Measurements from ENCODE around the gene STAB2.

The STAB2 gene

DNA sequence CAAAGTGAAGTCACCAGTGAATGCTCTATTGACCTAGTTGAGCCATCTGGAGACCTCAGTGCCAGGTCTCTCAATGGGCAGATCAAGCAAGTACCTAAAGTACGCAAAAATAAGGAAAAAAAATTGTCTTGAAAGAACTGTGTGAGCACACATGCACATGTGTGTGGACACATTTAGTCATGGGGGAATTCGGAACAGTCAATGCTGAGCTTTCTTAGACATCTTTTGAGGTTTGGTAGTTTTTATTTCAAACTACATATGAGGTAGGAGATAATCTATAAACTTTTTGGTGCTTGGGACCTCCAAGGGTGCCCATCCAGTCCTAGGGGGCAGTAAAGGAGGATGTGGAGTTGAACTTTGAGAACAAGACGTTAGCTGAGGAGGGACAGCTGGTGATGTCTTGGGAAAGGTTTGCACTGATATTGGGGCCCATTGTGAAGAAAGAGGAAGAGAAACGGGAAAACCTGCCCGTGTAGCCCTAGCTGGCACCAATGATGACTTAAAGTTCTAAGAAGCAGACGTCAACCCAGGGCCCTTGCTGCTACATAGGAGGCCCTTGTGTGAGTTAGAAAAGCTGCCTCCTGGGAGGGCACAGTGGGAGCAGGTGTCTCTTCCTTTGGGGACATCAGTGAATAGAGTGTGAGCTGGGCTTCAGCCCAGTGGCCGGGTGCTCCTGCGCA, 129.6 kb downstream of the STAB2 start:
- Mint-ChIP-seq H3K4me1 (no peaks in the 10 kb centered on the region), H3K27me3 (ENCODE audit: low read depth, poor library complexity) (peaks cover 8% of the 10 kb centered on the region), H3K9me3 (no peaks in the 10 kb centered on the region), H3K27ac (no peak overlapping the region), H3K4me3 (no peak overlapping the region), H3K36me3 (ENCODE audit: low read depth) (no peaks in the 10 kb centered on the region)
- TF ChIP-seq CTCF (IDR thresholded peaks at IDR 0.05): no peak
- DNase-seq: no peak

DNA sequence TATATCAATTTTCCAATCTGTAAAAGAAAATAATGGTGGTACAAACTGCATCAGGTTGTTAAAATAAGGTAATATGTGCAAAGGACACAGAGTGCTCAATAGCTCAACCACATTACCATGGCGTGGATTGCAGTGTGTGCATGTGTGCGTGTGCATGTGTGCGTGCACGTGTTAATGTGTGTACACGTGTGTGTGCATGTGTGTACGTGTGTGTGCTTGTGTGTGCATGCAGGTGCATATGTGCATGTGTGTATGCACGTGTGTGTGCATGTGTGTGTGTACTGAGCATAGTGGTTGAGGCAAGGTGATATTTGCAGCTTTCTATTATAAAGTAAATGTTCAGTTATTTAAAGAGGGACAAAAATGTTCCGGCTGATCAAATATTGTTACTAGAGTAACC, 138.3 kb downstream of the STAB2 start:
- Mint-ChIP-seq H3K4me3 (no peak overlapping the region), H3K27ac (no peak overlapping the region)

GRCh38 chr12:103727638-103728037, 140.6 kb downstream of the STAB2 start:
- H3K4me3 Mint-ChIP-seq: no peak overlapping the region
- H3K9me3 Mint-ChIP-seq: peaks cover 13% of the 10 kb centered on the region
- peaks cover 3% of the 10 kb centered on the region for H3K27me3 Mint-ChIP-seq (ENCODE audit: low read depth, poor library complexity)
- no peaks in the 10 kb centered on the region for H3K36me3 Mint-ChIP-seq (ENCODE audit: low read depth)
- no peak for DNase-seq
- H3K4me1 Mint-ChIP-seq: no peaks in the 10 kb centered on the region
- no peak overlapping the region for H3K27ac Mint-ChIP-seq
- no peak for TF ChIP-seq CTCF (IDR thresholded peaks at IDR 0.05)

More for the DNA sequence above, 138.3 kb downstream of the STAB2 start:
- Mint-ChIP-seq H3K9me3 (no peaks in the 10 kb centered on the region), H3K36me3 (ENCODE audit: low read depth) (no peaks in the 10 kb centered on the region), H3K27me3 (ENCODE audit: low read depth, poor library complexity) (no peaks in the 10 kb centered on the region), H3K4me1 (no peaks in the 10 kb centered on the region)
- DNase-seq: no peak
- no peak for TF ChIP-seq CTCF (IDR thresholded peaks at IDR 0.05)

DNA sequence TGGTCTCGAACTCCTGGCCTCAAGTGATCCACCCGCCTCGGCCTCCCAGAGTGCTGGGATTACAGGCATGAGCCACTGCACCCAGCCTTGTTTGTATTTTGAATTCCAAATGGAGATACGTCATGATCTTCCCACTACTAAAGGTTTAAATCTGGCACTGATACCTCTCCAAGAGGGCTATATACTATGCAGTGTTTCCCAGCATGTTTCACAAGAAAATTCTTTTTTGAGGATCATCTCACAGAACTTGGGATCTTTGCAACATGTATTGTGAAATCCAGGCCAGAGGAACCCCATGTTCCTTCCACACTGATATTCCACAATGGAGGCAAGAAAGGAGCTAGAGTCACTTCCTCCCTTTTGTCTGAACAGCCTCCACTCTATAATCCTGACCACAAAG, 141.2 kb downstream of the STAB2 start:
- H3K4me3 Mint-ChIP-seq: no peak overlapping the region
- H3K27me3 Mint-ChIP-seq (ENCODE audit: low read depth, poor library complexity): peaks cover 3% of the 10 kb centered on the region
- H3K4me1 Mint-ChIP-seq: no peaks in the 10 kb centered on the region
- peaks cover 13% of the 10 kb centered on the region for H3K9me3 Mint-ChIP-seq
- DNase-seq: no peak
- TF ChIP-seq CTCF (IDR thresholded peaks at IDR 0.05): no peak
- H3K36me3 Mint-ChIP-seq (ENCODE audit: low read depth): no peaks in the 10 kb centered on the region
- H3K27ac Mint-ChIP-seq: no peak overlapping the region

DNA sequence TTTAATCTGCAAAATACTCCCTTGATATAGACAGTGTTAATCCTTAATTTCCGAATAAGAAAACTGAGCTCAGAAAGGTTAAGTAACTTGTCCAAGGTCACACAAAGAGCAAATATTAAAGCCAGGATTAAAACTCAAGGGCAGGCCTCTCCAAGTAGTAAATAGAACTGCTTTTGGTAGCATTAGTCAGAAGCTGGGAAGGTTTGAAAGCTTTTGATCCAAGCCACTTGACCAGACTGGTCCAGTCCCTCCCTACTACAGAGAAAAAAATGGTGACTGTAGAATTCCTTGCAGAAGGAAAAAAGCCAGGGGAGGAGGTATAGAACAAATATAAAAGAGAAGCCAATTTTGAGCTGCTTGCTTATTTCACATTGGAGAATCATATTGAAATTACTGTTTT, 142.4 kb downstream of the STAB2 start:
- DNase-seq: no peak
- TF ChIP-seq CTCF (IDR thresholded peaks at IDR 0.05): no peak
- Mint-ChIP-seq H3K27me3 (ENCODE audit: low read depth, poor library complexity) (peaks cover 9% of the 10 kb centered on the region), H3K9me3 (peaks cover 13% of the 10 kb centered on the region), H3K4me1 (no peaks in the 10 kb centered on the region), H3K27ac (no peak overlapping the region), H3K4me3 (no peak overlapping the region), H3K36me3 (ENCODE audit: low read depth) (no peaks in the 10 kb centered on the region)

DNA sequence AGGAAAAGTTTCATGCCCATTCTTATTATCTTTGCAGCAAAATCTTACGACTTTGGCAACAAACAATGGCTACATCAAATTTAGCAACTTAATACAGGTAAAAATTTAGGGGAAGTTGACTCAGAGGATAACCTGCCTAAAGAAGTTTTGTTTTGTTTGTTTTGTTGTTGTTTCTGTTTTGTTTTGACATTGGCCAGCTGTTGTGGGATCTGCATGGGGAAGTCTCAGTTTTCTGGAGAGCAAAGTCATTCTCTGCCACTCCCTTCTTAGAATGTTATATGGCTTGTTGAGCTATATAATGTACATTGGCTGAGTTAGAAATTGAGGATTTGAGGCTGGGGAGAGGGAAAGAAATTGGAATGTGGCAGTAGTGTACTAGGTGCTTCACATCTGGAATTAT, 144.5 kb downstream of the STAB2 start:
- Mint-ChIP-seq H3K27me3 (ENCODE audit: low read depth, poor library complexity) (peaks cover 15% of the 10 kb centered on the region), H3K27ac (no peak overlapping the region), H3K4me1 (no peaks in the 10 kb centered on the region), H3K4me3 (no peak overlapping the region), H3K36me3 (ENCODE audit: low read depth) (no peaks in the 10 kb centered on the region), H3K9me3 (peaks cover 13% of the 10 kb centered on the region)
- no peak for DNase-seq
- no peak for TF ChIP-seq CTCF (IDR thresholded peaks at IDR 0.05)
